Neural cell (in vitro differentiated cells): Measurements from ENCODE around the gene PKNOX2. TPM values are rescaled to one million over a fixed set of nuclear protein-coding genes. Genes with fewer than 3 reads are reported as not detected.

Experiments used
- H2AFZ ChIP-seq: fragments of 200-600, 300-800 bp; sonication (generic), shearing (Covaris generic); 2 replicates; pipeline ENCODE4 v1.6.0; 2014; ENCODE audit warnings: low read depth, mild to moderate bottlenecking, antibody characterized with exemption, low read length, moderate library complexity
- H3F3A ChIP-seq: fragments of 200-600 bp; shearing (Covaris generic); 2 replicates; pipeline ENCODE4 v1.6.1; 2016; ENCODE audit warnings: mild to moderate bottlenecking, moderate library complexity, mixed read lengths, antibody characterized with exemption, low read length; ENCODE audit not compliant: insufficient read depth, poor library complexity, severe bottlenecking
- H3K27ac ChIP-seq: fragments of 200-600, 300-800 bp; sonication (generic), shearing (Covaris generic); 2 replicates; pipeline ENCODE4 v1.5.1; 2014; ENCODE audit warnings: mild to moderate bottlenecking, low read length, moderate library complexity
- H3K27me3 ChIP-seq: fragments of 300-800, 200-600 bp; sonication (generic), shearing (Covaris generic); 2 replicates; pipeline ENCODE4 v1.6.0; 2014; ENCODE audit warnings: mild to moderate bottlenecking, low read depth, low read length, moderate library complexity; ENCODE audit not compliant: insufficient read depth
- H3K36me3 ChIP-seq: fragments of 300-800, 200-600 bp; sonication (generic), shearing (Covaris generic); 2 replicates; pipeline ENCODE4 v1.5.1; 2014; ENCODE audit warnings: mild to moderate bottlenecking, antibody characterized with exemption, low read length, moderate library complexity; ENCODE audit not compliant: insufficient read depth
- H3K4me2 ChIP-seq: fragments of 300-800, 200-600 bp; sonication (generic), shearing (Covaris generic); 2 replicates; pipeline ENCODE4 v1.6.0; 2014; ENCODE audit warnings: mild to moderate bottlenecking, low read length
- H3K4me3 ChIP-seq: fragments of 300-800, 200-600 bp; sonication (generic), shearing (Covaris generic); 2 replicates; pipeline ENCODE4 v1.5.1; 2014; ENCODE audit warnings: mild to moderate bottlenecking, low read length, moderate library complexity
- H3K79me2 ChIP-seq: fragments of 200-600 bp; shearing (Covaris generic); replicated peaks from 2 replicates; pipeline ENCODE4 v1.6.0; 2014; ENCODE audit warnings: mild to moderate bottlenecking, low read length, moderate library complexity; ENCODE audit not compliant: insufficient read depth
- H3K9ac ChIP-seq: fragments of 300-800, 200-600 bp; sonication (generic), shearing (Covaris generic); 2 replicates; pipeline ENCODE4 v1.6.1; 2016; ENCODE audit warnings: mild to moderate bottlenecking, low read length, mixed read lengths
- H3K9me2 ChIP-seq: fragments of 200-600 bp; shearing (Covaris generic); 2 replicates; pipeline ENCODE4 v1.6.1; 2016; ENCODE audit warnings: mild to moderate bottlenecking, low read length, mixed read lengths; ENCODE audit not compliant: insufficient read depth
- H3K9me3 ChIP-seq: fragments of 200-600, 300-800 bp; sonication (generic), shearing (Covaris generic); 2 replicates; pipeline ENCODE4 v1.6.1; 2016; ENCODE audit warnings: mild to moderate bottlenecking, mixed run types, low read length, moderate library complexity, mixed read lengths
- H4K20me1 ChIP-seq: fragments of 200-600 bp; shearing (Covaris generic); 2 replicates; pipeline ENCODE4 v1.6.1; 2016; ENCODE audit warnings: mild to moderate bottlenecking, mixed run types; ENCODE audit not compliant: insufficient read depth
- CTCF ChIP-seq: fragments of 450-650 bp; IDR thresholded peaks from 2 replicates; pipeline ENCODE4 v1.5.1; 2014; ENCODE audit warnings: antibody characterized with exemption, mild to moderate bottlenecking, moderate library complexity; ENCODE audit not compliant: poor library complexity, severe bottlenecking
- EP300 ChIP-seq: fragments of 450-650 bp; conservative IDR thresholded peaks from 2 replicates; pipeline ENCODE4 v1.6.1; 2014; ENCODE audit warnings: antibody characterized with exemption, mild to moderate bottlenecking, moderate library complexity; ENCODE audit not compliant: poor library complexity, severe bottlenecking
- EZH2 ChIP-seq: fragments of 200-600, 300-800 bp; shearing (Covaris generic), sonication (generic); IDR thresholded peaks from 2 replicates; pipeline ENCODE4 v1.6.1; 2014; ENCODE audit warnings: antibody characterized with exemption, low read length, borderline replicate concordance, mild to moderate bottlenecking; ENCODE audit not compliant: insufficient read depth, poor library complexity, severe bottlenecking
- MXI1 ChIP-seq: fragments of 450-650 bp; conservative IDR thresholded peaks from 2 replicates; pipeline ENCODE4 v1.6.1; 2014; ENCODE audit warnings: antibody characterized with exemption, mild to moderate bottlenecking; ENCODE audit not compliant: poor library complexity, severe bottlenecking
- POLR2AphosphoS5 ChIP-seq: IDR thresholded peaks from 2 replicates; pipeline ENCODE4 v1.6.1; 2012
- RAD21 ChIP-seq: fragments of 450-650 bp; conservative IDR thresholded peaks from 2 replicates; pipeline ENCODE4 v1.6.1; 2014; ENCODE audit warnings: antibody characterized with exemption, mild to moderate bottlenecking, moderate library complexity
- REST ChIP-seq: IDR thresholded peaks from 2 replicates; pipeline ENCODE4 v1.6.1; 2012; ENCODE audit warnings: borderline replicate concordance
- SMC3 ChIP-seq: fragments of 450-650 bp; conservative IDR thresholded peaks from 2 replicates; pipeline ENCODE4 v1.6.1; 2014; ENCODE audit warnings: antibody characterized with exemption, mild to moderate bottlenecking, moderate library complexity; ENCODE audit not compliant: poor library complexity
- TAF1 ChIP-seq: IDR thresholded peaks from 2 replicates; pipeline ENCODE4 v1.6.1; 2012; ENCODE audit warnings: low read depth
- polyA plus RNA-seq: library from polyadenylated mRNA; depleted of rRNA; stranded (reverse); fragments of >200 nt; gene quantifications from 2 replicates; pipeline ENCODE4 v1.2.3, GENCODE V29; 2014

PKNOX2 gene
- polyA plus RNA-seq, 1 donor from 2014 or later: 0.99 TPM

GRCh38 chr11:125342281-125342930 is 177.9 kb downstream of the PKNOX2 start:
- H3K27ac ChIP-seq: no peak overlapping the region
- H3K9me3 ChIP-seq: no peaks in the 10 kb centered on the region
- H3K36me3 ChIP-seq: no peaks in the 10 kb centered on the region
- TF ChIP-seq CTCF: no peak
- no peak for TF ChIP-seq EZH2
- TF ChIP-seq POLR2AphosphoS5: no peak
- TF ChIP-seq TAF1: no peak
- no peak for TF ChIP-seq MXI1
- TF ChIP-seq EP300: no peak
- no peak for TF ChIP-seq REST
- TF ChIP-seq RAD21: no peak
- TF ChIP-seq SMC3: no peak
- no peaks in the 10 kb centered on the region for H3K27me3 ChIP-seq
- H3F3A ChIP-seq: no peaks in the 10 kb centered on the region
- H3K4me3 ChIP-seq: no peak overlapping the region
- no peak overlapping the region for H2AFZ ChIP-seq
- no peak overlapping the region for H3K4me2 ChIP-seq
- H3K9me2 ChIP-seq: no peaks in the 10 kb centered on the region
- H3K79me2 ChIP-seq: no peaks in the 10 kb centered on the region
- no peaks in the 10 kb centered on the region for H4K20me1 ChIP-seq
- no peak overlapping the region for H3K9ac ChIP-seq

- no peak overlapping the region for H3K9ac ChIP-seq
- H3F3A ChIP-seq: no peaks in the 10 kb centered on the region
- H3K9me3 ChIP-seq: no peaks in the 10 kb centered on the region
- TF ChIP-seq POLR2AphosphoS5: peak; percentile 9
- no peak for TF ChIP-seq CTCF
- no peak for TF ChIP-seq REST
- no peak for TF ChIP-seq TAF1
- no peak for TF ChIP-seq RAD21
- no peak for TF ChIP-seq EZH2
- TF ChIP-seq EP300: no peak
- TF ChIP-seq SMC3: no peak
- TF ChIP-seq MXI1: no peak
- no peaks in the 10 kb centered on the region for H3K36me3 ChIP-seq
- peak overlapping the region; percentile 8 for H3K27ac ChIP-seq
- no peaks in the 10 kb centered on the region for H3K9me2 ChIP-seq
- H2AFZ ChIP-seq: no peak overlapping the region
- no peaks in the 10 kb centered on the region for H4K20me1 ChIP-seq
- no peaks in the 10 kb centered on the region for H3K27me3 ChIP-seq
- H3K79me2 ChIP-seq: no peaks in the 10 kb centered on the region
- no peak overlapping the region for H3K4me2 ChIP-seq
- H3K4me3 ChIP-seq: no peak overlapping the region
Observed at GRCh38 chr11:125343086-125343717, 178.7 kb downstream of the PKNOX2 start.
